Measurements from ENCODE around the gene TNPO2.
A peak's percentile ranks its signal among the peaks of the same experiment; 100 is the strongest.

Gene TNPO2

DNA sequence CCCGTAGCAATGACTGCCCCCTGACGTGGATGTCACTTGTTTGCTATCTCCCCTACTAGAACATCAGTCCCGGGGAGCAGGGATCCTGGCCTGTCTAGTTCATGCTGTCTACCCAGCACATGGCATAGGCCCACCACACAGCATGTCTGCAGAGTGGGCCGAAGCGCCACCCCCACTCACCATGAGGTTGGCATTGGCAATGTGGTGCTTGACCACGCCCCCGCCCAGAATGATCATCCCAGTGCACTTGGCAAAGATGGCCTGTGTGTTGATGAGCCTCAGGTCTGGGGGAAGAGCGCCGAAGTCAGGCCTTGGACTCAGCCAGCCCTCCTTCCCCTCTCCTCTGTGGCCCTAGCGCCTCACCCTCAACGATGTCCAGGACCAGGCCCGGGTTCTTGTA, 46.8 kb downstream of the TNPO2 start:
- Histone ChIP-seq H3K4me3 (ENCODE audit: low read depth, low read length) (no peak overlapping the region), H3K27ac (ENCODE audit: extremely low read depth, low read depth, low read length) (no peak overlapping the region), H3K4me1 (ENCODE audit: control insufficient read depth, insufficient read depth, low read length) (no peaks in the 10 kb centered on the region), H3K36me3 (ENCODE audit: control insufficient read depth in 2 of 2, insufficient read depth in 1 of 2, low read length in 2 of 2) (peaks cover 32 to 74% of the 10 kb centered on the region in 2 experiments; a peak in 2 of 3 replicates), H3K9me3 (ENCODE audit: control insufficient read depth, insufficient read depth, low read depth, low read length) (no peaks in the 10 kb centered on the region)
- ChIA-PET POLR2A (interaction anchor here (0.9 to 1.2 kb wide), 3 partner anchors 16 to 204 kb away, joined by 3 read pairs; partner anchors contain the start of gene FBXW9), CTCF (interaction anchor here (0.6 to 1.2 kb wide), 11 partner anchors 14 to 753 kb away, joined by 3 to 16 read pairs (median 4); partner anchors contain the start of genes ZNF490 and ZNF791)
- TF ChIP-seq SP2 (tag by site-specific recombination; IDR thresholded peaks at IDR 0.05), result no peak
- TF ChIP-seq, protein P1, sequence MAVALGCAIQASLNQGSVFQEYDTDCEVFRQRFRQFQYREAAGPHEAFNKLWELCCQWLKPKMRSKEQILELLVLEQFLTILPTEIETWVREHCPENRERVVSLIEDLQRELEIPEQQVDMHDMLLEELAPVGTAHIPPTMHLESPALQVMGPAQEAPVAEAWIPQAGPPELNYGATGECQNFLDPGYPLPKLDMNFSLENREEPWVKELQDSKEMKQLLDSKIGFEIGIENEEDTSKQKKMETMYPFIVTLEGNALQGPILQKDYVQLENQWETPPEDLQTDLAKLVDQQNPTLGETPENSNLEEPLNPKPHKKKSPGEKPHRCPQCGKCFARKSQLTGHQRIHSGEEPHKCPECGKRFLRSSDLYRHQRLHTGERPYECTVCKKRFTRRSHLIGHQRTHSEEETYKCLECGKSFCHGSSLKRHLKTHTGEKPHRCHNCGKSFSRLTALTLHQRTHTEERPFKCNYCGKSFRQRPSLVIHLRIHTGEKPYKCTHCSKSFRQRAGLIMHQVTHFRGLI (tag by site-specific recombination; IDR thresholded peaks at IDR 0.05), result no peak
- TF ChIP-seq ZXDB (tag by site-specific recombination; IDR thresholded peaks at IDR 0.05), result no peak

DNA sequence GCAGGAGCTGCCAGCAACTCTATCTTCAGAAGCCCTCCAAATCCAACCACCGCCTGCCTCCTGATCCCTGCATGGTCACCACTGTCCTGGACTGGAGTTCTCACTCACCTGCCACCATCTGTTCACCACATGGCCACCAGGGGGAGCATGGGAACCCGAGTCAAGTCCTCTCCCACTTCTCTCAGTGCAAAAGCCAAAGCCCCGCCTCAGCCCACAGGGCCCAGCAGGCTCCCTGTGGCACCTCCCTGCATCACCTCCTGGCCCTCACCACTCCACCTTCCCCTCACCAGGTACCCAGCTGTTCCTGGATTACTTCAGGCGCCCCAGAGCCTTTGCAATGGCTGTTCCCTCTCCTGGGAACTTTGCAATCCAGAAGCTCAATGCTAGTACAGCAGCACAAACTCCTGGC, 47.3 kb downstream of the TNPO2 start:
- peaks cover 35 to 78% of the 10 kb centered on the region in 2 experiments; a peak in 2 of 3 replicates for H3K36me3 ChIP-seq (ENCODE audit: control insufficient read depth in 2 of 2, insufficient read depth in 1 of 2, low read length in 2 of 2)
- TF ChIP-seq, protein P2, sequence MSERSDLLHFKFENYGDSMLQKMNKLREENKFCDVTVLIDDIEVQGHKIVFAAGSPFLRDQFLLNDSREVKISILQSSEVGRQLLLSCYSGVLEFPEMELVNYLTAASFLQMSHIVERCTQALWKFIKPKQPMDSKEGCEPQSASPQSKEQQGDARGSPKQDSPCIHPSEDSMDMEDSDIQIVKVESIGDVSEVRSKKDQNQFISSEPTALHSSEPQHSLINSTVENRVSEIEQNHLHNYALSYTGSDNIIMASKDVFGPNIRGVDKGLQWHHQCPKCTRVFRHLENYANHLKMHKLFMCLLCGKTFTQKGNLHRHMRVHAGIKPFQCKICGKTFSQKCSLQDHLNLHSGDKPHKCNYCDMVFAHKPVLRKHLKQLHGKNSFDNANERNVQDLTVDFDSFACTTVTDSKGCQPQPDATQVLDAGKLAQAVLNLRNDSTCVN (tag by site-specific recombination; optimal IDR thresholded peaks at IDR 0.05), result peak; percentile 19
- TF ChIP-seq TCF7L2 (IDR thresholded peaks at IDR 0.05; ENCODE audit: borderline replicate concordance, low read depth, low read length), result no peak
- peak; percentile 17; the same call in 1 of the 2 replicates for TF ChIP-seq GLIS2 (tag by site-specific recombination; IDR thresholded peaks at IDR 0.05)
- TF ChIP-seq GLIS1 (tag by site-specific recombination; IDR thresholded peaks at IDR 0.05), result peak; percentile 12; the same call in 1 of the 2 replicates
- peak; percentile 36 for TF ChIP-seq ZNF654 (tag by site-specific recombination; IDR thresholded peaks at IDR 0.05; ENCODE audit: low read depth)
- peak; percentile 78 for TF ChIP-seq ZIC2 (tag by site-specific recombination; IDR thresholded peaks at IDR 0.05)
- TF ChIP-seq SP3 (tag by site-specific recombination; IDR thresholded peaks at IDR 0.05), result 0 out of 2 replicates have a peak, but pooled peaks have one; percentile 13
- peak; percentile 56; the same call in 1 of the 2 replicates for TF ChIP-seq KLF8 (tag by site-specific recombination; IDR thresholded peaks at IDR 0.05)
- TF ChIP-seq ZSCAN16 (tag by site-specific recombination; IDR thresholded peaks at IDR 0.05), result no peak
- 0 out of 2 replicates have a peak, but pooled peaks have one; percentile 12 for TF ChIP-seq ZBTB17 (tag by site-specific recombination; IDR thresholded peaks at IDR 0.05)
- no peak for TF ChIP-seq FEZF1 (tag by site-specific recombination; IDR thresholded peaks at IDR 0.05)
- TF ChIP-seq, protein P3, sequence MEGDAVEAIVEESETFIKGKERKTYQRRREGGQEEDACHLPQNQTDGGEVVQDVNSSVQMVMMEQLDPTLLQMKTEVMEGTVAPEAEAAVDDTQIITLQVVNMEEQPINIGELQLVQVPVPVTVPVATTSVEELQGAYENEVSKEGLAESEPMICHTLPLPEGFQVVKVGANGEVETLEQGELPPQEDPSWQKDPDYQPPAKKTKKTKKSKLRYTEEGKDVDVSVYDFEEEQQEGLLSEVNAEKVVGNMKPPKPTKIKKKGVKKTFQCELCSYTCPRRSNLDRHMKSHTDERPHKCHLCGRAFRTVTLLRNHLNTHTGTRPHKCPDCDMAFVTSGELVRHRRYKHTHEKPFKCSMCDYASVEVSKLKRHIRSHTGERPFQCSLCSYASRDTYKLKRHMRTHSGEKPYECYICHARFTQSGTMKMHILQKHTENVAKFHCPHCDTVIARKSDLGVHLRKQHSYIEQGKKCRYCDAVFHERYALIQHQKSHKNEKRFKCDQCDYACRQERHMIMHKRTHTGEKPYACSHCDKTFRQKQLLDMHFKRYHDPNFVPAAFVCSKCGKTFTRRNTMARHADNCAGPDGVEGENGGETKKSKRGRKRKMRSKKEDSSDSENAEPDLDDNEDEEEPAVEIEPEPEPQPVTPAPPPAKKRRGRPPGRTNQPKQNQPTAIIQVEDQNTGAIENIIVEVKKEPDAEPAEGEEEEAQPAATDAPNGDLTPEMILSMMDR (tag by site-specific recombination; IDR thresholded peaks at IDR 0.05), result peak; percentile 87
- TF ChIP-seq, protein P4, sequence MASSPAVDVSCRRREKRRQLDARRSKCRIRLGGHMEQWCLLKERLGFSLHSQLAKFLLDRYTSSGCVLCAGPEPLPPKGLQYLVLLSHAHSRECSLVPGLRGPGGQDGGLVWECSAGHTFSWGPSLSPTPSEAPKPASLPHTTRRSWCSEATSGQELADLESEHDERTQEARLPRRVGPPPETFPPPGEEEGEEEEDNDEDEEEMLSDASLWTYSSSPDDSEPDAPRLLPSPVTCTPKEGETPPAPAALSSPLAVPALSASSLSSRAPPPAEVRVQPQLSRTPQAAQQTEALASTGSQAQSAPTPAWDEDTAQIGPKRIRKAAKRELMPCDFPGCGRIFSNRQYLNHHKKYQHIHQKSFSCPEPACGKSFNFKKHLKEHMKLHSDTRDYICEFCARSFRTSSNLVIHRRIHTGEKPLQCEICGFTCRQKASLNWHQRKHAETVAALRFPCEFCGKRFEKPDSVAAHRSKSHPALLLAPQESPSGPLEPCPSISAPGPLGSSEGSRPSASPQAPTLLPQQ (tag by site-specific recombination; IDR thresholded peaks at IDR 0.05), result 0 out of 2 replicates have a peak, but pooled peaks have one; percentile 33
- peak; percentile 78 for TF ChIP-seq ZNF600 (tag by site-specific recombination; IDR thresholded peaks at IDR 0.05)
- no peak for TF ChIP-seq ZEB2 (tag by site-specific recombination; IDR thresholded peaks at IDR 0.05)
- 0 out of 2 replicates have a peak, but pooled peaks have one; percentile 54 for TF ChIP-seq ZNF2 (tag by site-specific recombination; IDR thresholded peaks at IDR 0.05)
- H3K27ac ChIP-seq (ENCODE audit: extremely low read depth, low read depth, low read length), result no peak overlapping the region
- no peak overlapping the region for H3K4me3 ChIP-seq (ENCODE audit: low read depth, low read length)
- no peaks in the 10 kb centered on the region for H3K9me3 ChIP-seq (ENCODE audit: control insufficient read depth, insufficient read depth, low read depth, low read length)
- no peaks in the 10 kb centered on the region for H3K4me1 ChIP-seq (ENCODE audit: control insufficient read depth, insufficient read depth, low read length)
- CTCF ChIA-PET, result interaction anchor here (0.6 to 1.2 kb wide), 11 partner anchors 14 to 753 kb away, joined by 3 to 16 read pairs (median 4); partner anchors contain the start of genes ZNF490 and ZNF791
- POLR2A ChIA-PET, result interaction anchor here (0.9 to 1.2 kb wide), 3 partner anchors 16 to 204 kb away, joined by 3 read pairs; partner anchors contain the start of gene FBXW9
